Central memory CD8-positive, alpha-beta T cell (primary cell): ENCODE results near the gene BEAN1.

Source experiments
- ATAC-seq: fragments of 150-1000 bp; cut with Tn5 transposase; replicated peaks from 2 replicates; pipeline ENCODE4 v1.10.0; 2022; ENCODE audit warnings: mild to moderate bottlenecking, moderate FRiP score, moderate number of reproducible peaks; ENCODE audit not compliant: poor library complexity, severe bottlenecking; ENCODE audit errors: extremely low read depth
- DNase-seq, 2 donors: peaks; one replicate each; pipeline ENCODE4 v3.0.0; 2021; ENCODE audit warnings: low spot score in 2 of 2
- H3K27ac Mint-ChIP-seq: one replicate; pipeline ENCODE4 v1.8.0; 2022; ENCODE audit warnings: low read depth, mild to moderate bottlenecking, moderate library complexity, mixed read lengths
- H3K27me3 Mint-ChIP-seq: one replicate; pipeline ENCODE4 v1.8.0; 2022; ENCODE audit warnings: mixed read lengths
- H3K36me3 Mint-ChIP-seq: one replicate; pipeline ENCODE4 v1.8.0; 2022; ENCODE audit warnings: mild to moderate bottlenecking, moderate library complexity, mixed read lengths; ENCODE audit not compliant: insufficient read depth
- H3K4me1 Mint-ChIP-seq: one replicate; pipeline ENCODE4 v1.8.0; 2022; ENCODE audit warnings: mixed read lengths
- H3K4me3 Mint-ChIP-seq: one replicate; pipeline ENCODE4 v1.8.0; 2022; ENCODE audit warnings: mild to moderate bottlenecking, moderate library complexity, mixed read lengths
- H3K9me3 Mint-ChIP-seq: one replicate; pipeline ENCODE4 v1.8.0; 2022; ENCODE audit warnings: mixed read lengths

Gene BEAN1

DNA sequence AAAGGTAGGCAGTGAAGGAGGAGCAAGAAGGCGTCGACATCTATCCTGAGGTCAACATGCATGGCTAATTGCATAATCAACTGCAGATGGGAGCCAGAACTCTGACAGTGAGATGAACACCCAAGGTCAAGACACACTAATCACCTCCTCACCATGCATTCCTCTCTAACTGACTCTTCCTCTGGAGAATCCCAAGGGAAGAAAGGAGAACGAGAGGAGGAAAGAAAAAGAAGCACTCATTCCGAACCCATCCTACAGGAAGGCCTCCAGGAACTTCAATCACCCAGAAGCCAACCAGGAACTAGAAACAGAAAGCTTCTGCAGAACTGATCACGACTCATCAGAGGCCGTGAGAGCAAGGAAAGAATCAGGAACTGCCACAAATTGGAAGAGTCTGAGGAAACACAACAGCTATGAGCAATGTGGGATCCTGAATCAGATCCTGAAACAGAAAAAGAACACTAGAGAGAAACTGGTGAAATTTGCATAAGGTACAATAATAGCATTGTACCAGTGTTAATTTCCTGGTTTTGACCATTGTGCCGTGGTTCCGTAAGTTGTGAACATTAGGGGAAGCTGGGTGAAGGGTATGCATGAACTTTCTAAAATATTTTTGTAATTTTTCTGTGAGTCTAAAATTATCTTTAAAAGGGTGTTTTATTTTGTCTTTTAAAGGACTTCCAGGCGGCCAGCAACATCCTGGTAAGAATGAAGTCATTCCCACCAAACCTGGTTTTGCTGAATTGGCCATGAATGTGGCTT, 10.0 kb upstream of the BEAN1 start:
- H3K4me1 Mint-ChIP-seq = peaks cover 5% of the 10 kb centered on the region
- no peak overlapping the region for H3K27ac Mint-ChIP-seq
- DNase-seq (no peak), ATAC-seq (no peak)
- no peaks in the 10 kb centered on the region for H3K36me3 Mint-ChIP-seq
- H3K27me3 Mint-ChIP-seq = peaks cover 1% of the 10 kb centered on the region
- H3K9me3 Mint-ChIP-seq = no peaks in the 10 kb centered on the region
- H3K4me3 Mint-ChIP-seq = no peak overlapping the region

DNA sequence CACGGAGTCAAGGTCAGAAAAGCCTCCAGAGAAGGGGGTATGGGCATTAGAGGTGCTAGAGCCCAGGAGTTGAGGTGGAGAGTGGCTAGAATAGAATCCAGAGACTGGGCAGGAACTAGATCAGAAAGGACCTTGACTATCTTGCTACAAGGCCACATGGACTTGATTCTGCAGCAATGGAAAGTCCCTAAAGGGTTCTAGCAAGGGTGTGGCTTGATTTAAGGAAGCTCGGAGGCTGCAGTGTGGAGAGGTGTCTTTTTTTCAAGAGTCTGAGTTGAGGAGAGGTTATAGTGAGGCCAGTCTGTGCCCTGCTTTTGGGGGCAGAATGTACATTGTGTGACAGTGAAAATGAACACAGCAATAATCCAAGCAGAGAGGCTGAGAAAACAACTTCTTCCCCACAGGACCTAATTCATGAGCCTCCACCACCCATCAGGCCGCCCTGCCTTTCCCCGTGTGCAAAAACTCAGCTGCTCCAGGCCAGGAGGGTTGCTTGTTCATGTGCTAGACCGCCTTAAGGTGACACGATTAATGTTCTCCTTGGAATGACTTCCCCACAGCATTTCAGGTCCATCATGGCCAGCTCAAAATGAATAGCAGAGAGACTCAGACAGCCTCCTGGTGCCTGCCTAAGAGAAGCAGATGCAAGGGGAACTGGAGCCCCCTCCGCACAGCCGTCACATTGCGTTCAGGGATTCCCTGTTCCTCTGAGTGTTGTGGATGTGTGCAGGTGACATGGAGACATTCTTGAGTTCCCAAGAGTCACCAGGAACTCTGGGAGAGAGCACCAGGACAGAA, 8.7 kb upstream of the BEAN1 start:
- H3K4me3 Mint-ChIP-seq = no peak overlapping the region

GRCh38 chr16:66419527-66419926, 7.6 kb upstream of the BEAN1 start:
- no peak overlapping the region for H3K27ac Mint-ChIP-seq
- ATAC-seq = no peak
- H3K9me3 Mint-ChIP-seq = no peaks in the 10 kb centered on the region
- no peak for DNase-seq
- H3K27me3 Mint-ChIP-seq = peaks cover 18% of the 10 kb centered on the region
- H3K4me1 Mint-ChIP-seq = peaks cover 5% of the 10 kb centered on the region
- no peaks in the 10 kb centered on the region for H3K36me3 Mint-ChIP-seq
- H3K4me3 Mint-ChIP-seq = no peak overlapping the region

More for the DNA sequence above, 8.7 kb upstream of the BEAN1 start:
- Mint-ChIP-seq H3K27ac (no peak overlapping the region), H3K4me1 (peaks cover 5% of the 10 kb centered on the region), H3K9me3 (no peaks in the 10 kb centered on the region), H3K36me3 (no peaks in the 10 kb centered on the region), H3K27me3 (peaks cover 9% of the 10 kb centered on the region)
- DNase-seq (no peak), ATAC-seq (no peak)

DNA sequence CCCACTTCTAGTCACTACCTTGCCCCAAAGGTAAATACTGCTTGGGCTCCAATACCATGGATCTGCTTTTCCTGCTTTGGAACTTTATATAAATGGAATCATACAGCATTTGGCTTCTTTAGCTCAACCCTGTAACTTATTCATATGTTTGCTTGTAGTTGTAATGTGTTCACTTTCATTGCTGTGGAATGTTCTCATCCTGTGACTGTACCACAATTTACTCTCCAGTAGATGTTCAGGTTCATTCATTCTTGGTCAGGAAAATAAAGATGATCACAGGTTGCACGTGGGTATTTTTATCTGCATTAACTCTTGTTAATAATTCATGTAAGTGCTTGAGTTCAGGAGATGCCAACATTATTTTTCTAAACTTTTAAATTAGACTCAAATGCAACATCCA, 6.7 kb upstream of the BEAN1 start:
- H3K27ac Mint-ChIP-seq = no peak overlapping the region
- peaks cover 5% of the 10 kb centered on the region for H3K4me1 Mint-ChIP-seq
- H3K9me3 Mint-ChIP-seq = no peaks in the 10 kb centered on the region
- ATAC-seq (no peak), DNase-seq (no peak)
- H3K36me3 Mint-ChIP-seq = no peaks in the 10 kb centered on the region
- peaks cover 27% of the 10 kb centered on the region for H3K27me3 Mint-ChIP-seq
- H3K4me3 Mint-ChIP-seq = no peak overlapping the region

GRCh38 chr16:66421891-66422290, 5.2 kb upstream of the BEAN1 start:
- H3K36me3 Mint-ChIP-seq = peaks cover 1% of the 10 kb centered on the region
- peaks cover 10% of the 10 kb centered on the region for H3K4me1 Mint-ChIP-seq
- H3K27me3 Mint-ChIP-seq = peaks cover 42% of the 10 kb centered on the region
- H3K4me3 Mint-ChIP-seq = no peak overlapping the region
- DNase-seq = no peak
- no peak for ATAC-seq
- no peaks in the 10 kb centered on the region for H3K9me3 Mint-ChIP-seq
- H3K27ac Mint-ChIP-seq = no peak overlapping the region

GRCh38 chr16:66422366-66422765, 4.7 kb upstream of the BEAN1 start:
- DNase-seq (no peak), ATAC-seq (no peak)
- no peaks in the 10 kb centered on the region for H3K9me3 Mint-ChIP-seq
- H3K36me3 Mint-ChIP-seq = peaks cover 1% of the 10 kb centered on the region
- H3K27me3 Mint-ChIP-seq = peaks cover 43% of the 10 kb centered on the region
- H3K27ac Mint-ChIP-seq = no peak overlapping the region
- H3K4me3 Mint-ChIP-seq = no peak overlapping the region
- peaks cover 10% of the 10 kb centered on the region for H3K4me1 Mint-ChIP-seq

DNA sequence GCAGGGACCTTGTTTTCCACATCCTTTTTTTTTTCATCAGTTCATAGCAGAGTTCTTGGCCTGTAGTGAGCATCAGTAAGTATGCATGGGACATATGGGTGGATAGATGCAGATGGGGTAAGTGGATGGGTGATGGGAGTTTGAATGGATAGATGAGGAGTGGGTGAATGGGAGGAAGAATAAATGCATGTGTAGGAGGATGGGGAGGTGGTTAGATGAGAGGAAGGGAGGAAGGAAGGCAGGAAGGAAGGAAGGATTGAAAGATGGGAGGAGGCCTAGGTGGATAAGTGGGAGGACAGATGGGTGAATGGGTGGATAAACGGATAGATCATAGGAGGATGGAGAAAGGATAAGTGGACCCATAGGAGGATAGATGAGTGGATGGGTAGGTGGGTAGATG, 3.9 kb upstream of the BEAN1 start:
- ATAC-seq (no peak), DNase-seq (no peak)
- Mint-ChIP-seq H3K27ac (no peak overlapping the region), H3K27me3 (peaks cover 43% of the 10 kb centered on the region), H3K4me1 (peaks cover 7% of the 10 kb centered on the region), H3K9me3 (no peaks in the 10 kb centered on the region), H3K4me3 (no peak overlapping the region), H3K36me3 (peaks cover 1% of the 10 kb centered on the region)

DNA sequence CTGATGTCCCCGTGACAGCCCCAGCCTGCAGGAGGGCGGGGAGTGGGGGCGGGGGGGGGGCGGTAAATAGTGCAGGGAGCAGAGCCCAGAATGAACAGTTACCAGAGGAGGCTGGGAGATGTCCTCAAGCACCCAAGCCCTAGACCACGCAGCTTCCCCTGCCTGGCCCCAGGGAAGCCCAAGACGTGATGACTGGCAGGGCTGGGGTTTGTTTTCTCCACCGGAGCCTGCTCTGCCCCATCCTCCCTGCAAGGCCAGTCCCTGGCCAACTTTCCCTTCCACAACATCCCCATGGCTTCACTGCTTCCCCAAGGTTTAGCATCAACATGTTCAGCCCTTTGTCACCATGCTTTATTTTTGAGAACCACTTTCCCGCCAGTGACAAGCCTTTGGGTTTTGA, 1.4 kb upstream of the BEAN1 start:
- H3K4me1 Mint-ChIP-seq = peaks cover 5% of the 10 kb centered on the region
- ATAC-seq = no peak
- peaks cover 1% of the 10 kb centered on the region for H3K36me3 Mint-ChIP-seq
- H3K27ac Mint-ChIP-seq = no peak overlapping the region
- H3K4me3 Mint-ChIP-seq = no peak overlapping the region
- no peak for DNase-seq
- peaks cover 67% of the 10 kb centered on the region for H3K27me3 Mint-ChIP-seq
- H3K9me3 Mint-ChIP-seq = no peaks in the 10 kb centered on the region

DNA sequence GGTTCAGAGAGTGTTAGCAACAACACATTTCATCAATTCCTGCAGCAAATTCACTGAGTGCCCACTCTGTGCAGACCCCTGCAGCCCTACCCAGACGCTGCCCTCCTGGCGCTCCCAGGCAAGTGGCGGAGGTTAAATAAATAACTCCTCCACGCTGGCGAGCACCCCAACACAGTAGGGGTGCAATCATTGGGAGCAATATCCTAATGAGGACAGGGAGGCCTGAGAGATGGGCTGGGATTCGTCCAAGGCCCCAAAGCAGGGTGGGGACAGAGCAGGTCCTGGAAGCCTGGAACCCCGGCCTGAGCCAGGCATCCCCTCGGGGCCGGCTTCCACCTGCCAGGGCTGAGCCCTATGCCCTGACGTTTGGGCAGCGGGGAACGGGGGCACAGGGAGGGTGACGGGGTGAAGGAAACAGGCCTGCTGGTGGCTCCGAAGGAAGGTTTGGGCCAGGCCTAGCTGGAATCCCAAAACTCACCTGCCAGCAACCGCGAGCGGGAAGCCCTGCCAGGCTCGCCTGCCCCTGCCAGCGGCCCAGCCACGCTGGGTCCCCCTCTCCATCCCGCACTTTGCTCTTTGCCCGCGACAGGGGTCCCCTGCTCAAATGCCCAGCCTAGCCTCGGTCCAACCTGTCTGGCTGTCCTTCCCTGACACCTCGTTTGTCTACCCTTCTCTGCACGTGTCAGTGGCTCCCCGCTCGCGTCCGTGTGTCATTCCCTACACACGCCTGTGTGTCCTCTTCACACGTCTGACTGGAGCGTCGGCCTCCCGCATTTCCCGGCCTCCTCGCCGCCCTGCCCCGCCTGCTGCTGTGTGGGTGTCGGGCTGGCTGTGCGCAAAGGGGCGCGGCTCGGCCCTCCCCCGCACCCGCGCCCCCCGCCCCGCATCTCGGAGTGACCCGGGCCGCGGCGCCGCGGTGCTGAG, 721 bp upstream of the BEAN1 start:
- H3K4me3 Mint-ChIP-seq = peak overlapping the region; percentile 36
- ATAC-seq (no peak), DNase-seq (no peak)
- peaks cover 5% of the 10 kb centered on the region for H3K4me1 Mint-ChIP-seq
- no peaks in the 10 kb centered on the region for H3K9me3 Mint-ChIP-seq
- H3K27ac Mint-ChIP-seq = no peak overlapping the region
- peaks cover 74% of the 10 kb centered on the region for H3K27me3 Mint-ChIP-seq
- peaks cover 1% of the 10 kb centered on the region for H3K36me3 Mint-ChIP-seq

DNA sequence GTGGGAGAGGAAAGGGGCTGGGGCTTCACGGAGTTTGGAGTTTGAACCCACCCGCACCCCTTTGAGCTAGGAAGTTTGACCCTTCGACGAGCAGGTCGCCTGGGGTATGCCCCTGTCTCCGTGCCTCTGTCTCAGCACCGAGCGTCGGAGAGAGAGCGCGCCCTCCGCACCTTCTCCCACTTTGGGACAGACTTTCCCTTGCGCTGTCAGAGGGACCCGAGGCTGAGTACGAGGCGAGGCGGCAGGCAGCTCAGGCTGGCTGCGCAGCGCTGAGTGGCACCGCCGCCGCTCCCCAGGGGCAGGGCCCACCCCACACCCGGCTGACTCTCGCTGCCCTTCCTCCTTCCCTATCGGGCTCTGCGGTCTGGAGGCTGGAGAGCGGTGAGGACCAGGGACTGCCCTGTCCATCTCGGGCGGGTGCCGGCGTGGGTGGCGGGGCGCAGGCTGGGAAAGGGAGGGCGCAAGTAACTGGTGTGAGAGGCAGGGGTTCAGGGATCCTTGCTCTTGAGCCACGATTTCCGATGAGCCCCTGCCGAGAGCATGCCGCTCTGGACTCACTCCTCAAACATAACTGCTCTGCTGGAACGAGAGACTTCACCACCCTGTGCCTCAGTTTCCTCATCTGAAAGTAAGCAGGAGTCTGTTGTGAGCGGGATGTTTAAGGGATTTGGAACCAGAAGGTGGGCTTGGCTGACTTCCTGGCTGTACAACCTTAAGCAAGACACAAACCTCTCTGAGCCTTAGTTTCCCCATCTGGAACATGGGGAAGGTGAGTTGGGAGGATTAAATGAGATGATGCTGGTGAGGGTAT, 981 bp downstream of the BEAN1 start:
- Mint-ChIP-seq H3K4me3 (peak overlapping the region; percentile 36), H3K9me3 (no peaks in the 10 kb centered on the region), H3K36me3 (peaks cover 1% of the 10 kb centered on the region), H3K27me3 (peaks cover 82% of the 10 kb centered on the region), H3K27ac (no peak overlapping the region), H3K4me1 (peaks cover 5% of the 10 kb centered on the region)
- DNase-seq (no peak), ATAC-seq (no peak)

DNA sequence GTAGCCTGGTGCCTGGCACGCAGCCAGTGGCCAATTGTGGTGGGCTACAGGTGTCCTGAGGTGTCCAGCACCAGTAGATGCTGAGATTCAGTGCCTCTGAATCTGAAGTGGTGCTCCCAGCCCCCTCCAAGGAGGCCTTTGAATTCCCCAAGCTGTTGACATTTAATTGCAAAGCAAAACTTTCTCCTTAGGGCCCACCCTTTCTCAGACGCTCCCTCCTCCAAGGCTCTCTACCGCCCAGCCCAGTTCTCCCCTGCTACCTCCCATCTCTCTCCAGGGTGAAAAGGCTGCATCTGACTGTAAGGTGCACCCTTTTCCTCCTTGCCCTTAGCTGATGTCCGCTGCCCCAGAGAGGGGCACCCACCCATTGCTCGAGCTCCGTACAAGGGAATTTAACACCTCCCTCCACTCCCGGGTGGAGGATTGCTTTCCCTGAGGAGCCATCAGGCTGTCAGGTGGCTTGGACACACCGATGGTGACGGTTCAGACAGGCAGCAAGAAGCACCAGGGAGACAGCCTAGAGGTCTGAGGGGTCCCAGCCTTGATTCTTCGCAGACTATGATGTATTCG, 1.7 kb downstream of the BEAN1 start:
- Mint-ChIP-seq H3K36me3 (peaks cover 1% of the 10 kb centered on the region), H3K4me1 (peaks cover 5% of the 10 kb centered on the region), H3K27ac (no peak overlapping the region), H3K4me3 (peak overlapping the region; percentile 36), H3K9me3 (no peaks in the 10 kb centered on the region), H3K27me3 (peaks cover 87% of the 10 kb centered on the region)
- no peak for DNase-seq
- no peak for ATAC-seq
